Prostate gland (tissue), 2 donors: ENCODE results near the gene LACC1. TPM values are rescaled to one million over a fixed set of nuclear protein-coding genes. Genes with fewer than 3 reads are reported as not detected.
A peak's percentile ranks its signal among the peaks of the same experiment; 100 is the strongest.

Experiments used
- DNase-seq: peaks from one replicate; pipeline ENCODE4 v3.0.0-alpha.2; 2019; ENCODE audit warnings: low spot score
- H3K27ac ChIP-seq, 2 donors: fragments of 200-600 bp; sonication (generic); 2 replicates each; pipeline ENCODE4 v1.5.1; 2017 to 2019
- H3K27me3 ChIP-seq: fragments of 200-600 bp; sonication (generic); replicated peaks from 2 replicates; pipeline ENCODE4 v1.5.1; 2019; ENCODE audit not compliant: insufficient read depth
- H3K36me3 ChIP-seq, 2 donors: fragments of 200-600 bp; sonication (generic); 1 replicate in 1 of 2; 2 replicates in 1 of 2; pipeline versions ENCODE4 v1.5.1 to v1.8.1; 2017 to 2019
- H3K4me1 ChIP-seq: fragments of 200-600 bp; sonication (generic); replicated peaks from 2 replicates; pipeline ENCODE4 v1.5.1; 2019
- H3K4me3 ChIP-seq, 2 donors: fragments of 200-600 bp; sonication (generic); 2 replicates each; pipeline ENCODE4 v1.5.1; 2017 to 2019
- H3K9me3 ChIP-seq: fragments of 200-600 bp; sonication (generic); 2 replicates; pipeline ENCODE4 v1.5.1; 2017
- POLR2A ChIP-seq: fragments of 450-650 bp; IDR thresholded peaks from one replicate; pipeline ENCODE4 v1.6.1; 2016; ENCODE audit warnings: antibody characterized with exemption, mild to moderate bottlenecking
- POLR2AphosphoS5 ChIP-seq: sonication (generic); formaldehyde crosslinking; IDR thresholded peaks from one replicate; pipeline ENCODE4 v1.6.1; 2017; ENCODE audit warnings: antibody characterized with exemption
- whole genome bisulfite sequencing: methylation state at CpG from one replicate; pipeline ENCODE4 v1.1.5; 2018; 5-methylcytosine and 5-hydroxymethylcytosine counted together
- intact Hi-C: fragments of 100-400 bp; cut with DNase I; formaldehyde crosslinking; loops from one replicate; pipeline ENCODE4 v1.14.2; 2022
- total RNA-seq, 2 donors: library from RNA; depleted of rRNA; stranded (reverse); fragments of >200 nt; gene quantifications; one replicate each; pipeline ENCODE4 v1.1.0, GENCODE V29; 2016
- TF ChIP-seq, protein P1 (sequence below), 4 experiments: fragments of 200-600 bp in 2 of 4; fragments of 450-650 bp in 2 of 4; sonication (generic) in 2 of 4; IDR thresholded peaks; 1 replicate in 3 of 4; 2 replicates in 1 of 4; pipeline ENCODE4 v1.5.1; 2016 to 2019; ENCODE audit warnings: antibody characterized with exemption in 4 of 4, mild to moderate bottlenecking in 2 of 4, moderate library complexity in 2 of 4

LACC1 gene
- total RNA-seq, 2 donors from 2014 or later = 8.6 to 27.8 TPM

DNA sequence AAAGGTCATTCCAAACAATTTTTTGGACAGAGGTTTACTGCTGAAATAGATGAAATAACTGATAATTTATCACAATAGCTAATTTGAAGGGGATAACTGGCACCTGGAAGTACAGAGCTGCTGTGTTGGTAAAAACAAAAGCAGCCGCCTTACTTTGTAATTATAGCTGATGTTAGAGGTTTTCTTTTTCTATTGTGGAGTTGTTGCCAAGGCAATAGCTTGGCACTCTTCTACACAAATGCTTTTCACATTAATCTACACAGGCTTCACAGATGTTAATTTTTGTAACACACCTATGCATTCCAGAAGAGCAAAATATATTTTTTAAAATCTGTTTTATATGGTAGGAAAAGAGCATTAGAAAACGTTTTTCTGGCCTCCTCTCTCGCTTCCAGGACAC is 56.9 kb downstream of the LACC1 start:
- Histone ChIP-seq H3K27me3 (no peaks in the 10 kb centered on the region), H3K4me3 (no peak overlapping the region), H3K9me3 (no peaks in the 10 kb centered on the region), H3K27ac (no peak overlapping the region), H3K4me1 (no peaks in the 10 kb centered on the region), H3K36me3 (no peaks in the 10 kb centered on the region)
- DNase-seq = no peak
- TF ChIP-seq POLR2A (no peak), POLR2AphosphoS5 (no peak)
- 59% methylated on average over 3 of the region's 3 CpGs for WGBS
- intact Hi-C loops = no loop called here

DNA sequence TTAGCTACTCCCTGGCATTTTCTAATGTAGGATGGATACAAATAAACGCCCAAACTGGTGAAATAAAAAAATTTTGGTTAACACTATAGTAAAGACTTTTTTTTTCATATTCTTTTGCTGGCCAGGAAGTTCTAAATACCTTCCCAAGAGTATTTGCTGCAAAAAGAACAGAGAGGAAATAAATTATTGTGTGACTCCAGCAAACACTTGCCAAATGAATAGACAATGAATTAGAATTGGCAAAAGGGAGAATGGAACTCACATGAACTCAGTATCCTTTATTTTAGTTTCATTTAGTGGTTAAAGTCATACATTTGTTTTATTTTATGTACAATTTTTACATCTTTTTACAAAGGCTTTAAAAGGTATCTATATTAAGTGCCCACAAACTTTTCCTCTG is 58.1 kb downstream of the LACC1 start:
- WGBS = 71% methylated on average over 1 of the region's 1 CpG
- H3K4me1 ChIP-seq = no peaks in the 10 kb centered on the region
- no peak overlapping the region for H3K4me3 ChIP-seq
- no peaks in the 10 kb centered on the region for H3K9me3 ChIP-seq
- no peaks in the 10 kb centered on the region for H3K27me3 ChIP-seq
- TF ChIP-seq, protein P1, sequence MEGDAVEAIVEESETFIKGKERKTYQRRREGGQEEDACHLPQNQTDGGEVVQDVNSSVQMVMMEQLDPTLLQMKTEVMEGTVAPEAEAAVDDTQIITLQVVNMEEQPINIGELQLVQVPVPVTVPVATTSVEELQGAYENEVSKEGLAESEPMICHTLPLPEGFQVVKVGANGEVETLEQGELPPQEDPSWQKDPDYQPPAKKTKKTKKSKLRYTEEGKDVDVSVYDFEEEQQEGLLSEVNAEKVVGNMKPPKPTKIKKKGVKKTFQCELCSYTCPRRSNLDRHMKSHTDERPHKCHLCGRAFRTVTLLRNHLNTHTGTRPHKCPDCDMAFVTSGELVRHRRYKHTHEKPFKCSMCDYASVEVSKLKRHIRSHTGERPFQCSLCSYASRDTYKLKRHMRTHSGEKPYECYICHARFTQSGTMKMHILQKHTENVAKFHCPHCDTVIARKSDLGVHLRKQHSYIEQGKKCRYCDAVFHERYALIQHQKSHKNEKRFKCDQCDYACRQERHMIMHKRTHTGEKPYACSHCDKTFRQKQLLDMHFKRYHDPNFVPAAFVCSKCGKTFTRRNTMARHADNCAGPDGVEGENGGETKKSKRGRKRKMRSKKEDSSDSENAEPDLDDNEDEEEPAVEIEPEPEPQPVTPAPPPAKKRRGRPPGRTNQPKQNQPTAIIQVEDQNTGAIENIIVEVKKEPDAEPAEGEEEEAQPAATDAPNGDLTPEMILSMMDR (IDR thresholded peaks at IDR 0.05) = no peak
- no peaks in the 10 kb centered on the region for H3K36me3 ChIP-seq
- DNase-seq = no peak
- H3K27ac ChIP-seq = no peak overlapping the region
- intact Hi-C loops = no loop called here

DNA sequence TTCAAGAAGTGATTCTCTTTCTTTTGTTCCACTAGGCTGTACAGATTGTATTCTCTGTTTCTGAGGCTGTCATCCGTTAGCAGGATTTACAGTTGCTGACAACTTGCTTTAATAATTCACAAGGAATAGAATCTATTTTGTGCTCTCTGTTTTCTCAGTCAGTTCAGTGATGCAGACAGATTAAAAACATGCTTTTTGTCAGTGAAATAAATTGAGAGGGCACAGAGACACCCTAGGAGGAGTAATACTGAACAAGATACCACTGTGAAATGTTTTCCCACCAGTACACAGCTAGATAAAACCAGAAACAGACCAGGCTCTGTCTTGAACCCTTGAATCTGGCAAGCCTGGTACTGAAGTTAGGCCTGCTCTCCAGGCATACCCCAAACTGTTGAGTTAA is 58.7 kb downstream of the LACC1 start:
- Histone ChIP-seq H3K36me3 (no peaks in the 10 kb centered on the region), H3K4me1 (no peaks in the 10 kb centered on the region), H3K9me3 (no peaks in the 10 kb centered on the region), H3K27me3 (no peaks in the 10 kb centered on the region), H3K27ac (no peak overlapping the region), H3K4me3 (no peak overlapping the region)
- 78% methylated on average over 1 of the region's 1 CpG for WGBS
- intact Hi-C loops = no loop called here
- TF ChIP-seq, protein P1 (IDR thresholded peaks at IDR 0.05) = no peak
- TF ChIP-seq POLR2A = no peak
- TF ChIP-seq POLR2AphosphoS5 = no peak
- no peak for DNase-seq

DNA sequence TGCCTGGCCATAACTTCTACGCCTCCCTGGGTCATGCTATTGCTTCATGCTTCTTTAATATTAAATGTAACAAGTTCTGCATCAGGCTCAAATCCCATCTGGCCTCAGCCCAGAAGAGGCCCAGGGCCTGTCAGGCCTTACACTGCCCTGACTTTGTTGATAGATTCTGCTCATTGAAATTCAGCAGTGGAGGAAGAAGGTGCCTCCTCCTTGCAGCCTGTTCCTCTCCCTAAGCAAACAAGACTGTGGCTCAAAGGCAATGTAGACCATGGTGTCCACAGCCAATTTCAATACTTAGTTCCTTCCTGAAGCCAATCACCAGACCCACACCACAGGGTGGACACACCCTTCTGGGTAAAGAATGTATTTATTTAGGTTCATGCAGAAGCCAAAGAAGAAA is 59.4 kb downstream of the LACC1 start:
- peak; percentile 33 for DNase-seq
- H3K27ac ChIP-seq = no peak overlapping the region
- intact Hi-C loops = no loop called here
- no peaks in the 10 kb centered on the region for H3K9me3 ChIP-seq
- H3K27me3 ChIP-seq = no peaks in the 10 kb centered on the region
- no peaks in the 10 kb centered on the region for H3K36me3 ChIP-seq
- TF ChIP-seq, protein P1 (IDR thresholded peaks at IDR 0.05) = no peak
- TF ChIP-seq POLR2A (no peak), POLR2AphosphoS5 (peak; percentile 54)
- H3K4me1 ChIP-seq = no peaks in the 10 kb centered on the region
- 96% methylated on average over 1 of the region's 1 CpG for WGBS
- no peak overlapping the region for H3K4me3 ChIP-seq

DNA sequence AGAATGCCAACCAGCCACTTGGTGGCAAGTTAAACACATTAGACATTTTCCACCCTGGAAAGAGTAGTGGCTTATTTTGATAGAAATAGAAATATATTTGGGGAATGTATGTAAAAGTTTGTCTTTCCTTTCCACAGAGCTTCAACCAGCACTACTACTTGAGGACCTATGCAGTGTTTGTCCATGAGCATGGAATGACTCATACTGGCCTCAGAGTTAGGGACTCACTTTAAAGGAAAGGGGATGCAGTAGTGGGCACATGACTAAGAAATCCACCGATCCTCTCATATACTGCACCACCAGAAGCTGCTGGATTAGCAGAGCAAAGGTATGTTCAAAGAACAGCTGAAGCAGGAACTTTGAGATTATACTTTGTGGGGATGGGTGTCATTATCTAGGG is 62.6 kb downstream of the LACC1 start:
- no peak overlapping the region for H3K4me3 ChIP-seq
- intact Hi-C loops = no loop called here
- H3K4me1 ChIP-seq = no peaks in the 10 kb centered on the region
- H3K36me3 ChIP-seq = no peaks in the 10 kb centered on the region
- TF ChIP-seq, protein P1 (IDR thresholded peaks at IDR 0.05) = no peak
- TF ChIP-seq POLR2AphosphoS5 (no peak), POLR2A (no peak)
- no peak for DNase-seq
- H3K27me3 ChIP-seq = no peaks in the 10 kb centered on the region
- 94% methylated on average over 1 of the region's 1 CpG for WGBS
- H3K27ac ChIP-seq = no peak overlapping the region
- no peaks in the 10 kb centered on the region for H3K9me3 ChIP-seq

Other genes starting within 250 kb of the LACC1 start
- 1 to 10 TPM; 4.5 to 5.3 TPM for gene ENOX1, start 92.9 kb upstream of the LACC1 start, total RNA-seq
- 10 to 100 TPM; 13.8 to 14.1 TPM for gene CCDC122, start 164 bp upstream of the LACC1 start, total RNA-seq